Left lung (tissue), 10 donors: ENCODE measurements around the gene ARFRP1. TPM values are rescaled to one million over a fixed set of nuclear protein-coding genes. Genes with fewer than 3 reads are reported as not detected.

ENCODE experiments used
- ATAC-seq: fragments of 200-7000 bp; cut with Tn5 transposase; one replicate; pipeline ENCODE4 v1.9.1; 2020; ENCODE audit warnings: moderate library complexity
- DNase-seq, 4 donors: peaks; one replicate each; pipeline ENCODE4 v3.0.0-alpha.2; 2013 to 2020
- H3K27ac ChIP-seq, 2 donors: fragments of 200-600 bp; sonication (generic) in 1 of 2; one replicate each; pipeline versions ENCODE4 v1.5.0 to v1.8.0; 2020 to 2021
- H3K27me3 ChIP-seq, 2 donors: fragments of 200-600 bp; sonication (generic) in 1 of 2; one replicate each; pipeline versions ENCODE4 v1.5.0 to v1.8.0; 2020 to 2021
- H3K36me3 ChIP-seq, 2 donors: fragments of 200-600 bp; sonication (generic) in 1 of 2; one replicate each; pipeline versions ENCODE4 v1.5.0 to v1.8.0; 2020 to 2021
- H3K4me1 ChIP-seq, 2 donors: fragments of 200-600 bp; one replicate each; pipeline ENCODE4 v1.8.0; 2021
- H3K4me3 ChIP-seq, 2 donors: fragments of 200-600 bp; sonication (generic) in 1 of 2; one replicate each; pipeline versions ENCODE4 v1.5.0 to v1.8.0; 2020 to 2021; ENCODE audit warnings: mild to moderate bottlenecking in 1 of 2
- H3K9me3 ChIP-seq, 2 donors: fragments of 200-600 bp; sonication (generic) in 1 of 2; one replicate each; pipeline versions ENCODE4 v1.5.0 to v1.8.0; 2020 to 2021
- intact Hi-C, 2 donors: fragments of 100-400 bp; cut with DNase I; formaldehyde crosslinking; loops; one replicate each; pipeline versions ENCODE4 v1.11.2 to v1.14.2; 2022
- polyA plus RNA-seq, 6 donors: library from polyadenylated mRNA; unstranded; fragments of 120-200 nt; gene quantifications; one replicate each; pipeline ENCODE4 v1.2.1, GENCODE V29; 2013; ENCODE audit not compliant: insufficient read length in 6 of 6
- total RNA-seq, 2 donors: library from RNA; stranded (reverse); fragmentation: NEBNext Ultra II Directional; extraction: Animal tissue kit (Norgen Biotek cat#: 25700); gene quantifications; one replicate each; pipeline ENCODE4 v1.2.1, GENCODE V29; 2021
- TF ChIP-seq, protein P1 (sequence below), 2 donors: fragments of 200-600 bp; sonication (generic) in 1 of 2; IDR thresholded peaks; one replicate each; pipeline versions ENCODE4 v1.5.0 to v1.8.0; 2021; ENCODE audit warnings: antibody characterized with exemption in 2 of 2
- donor health status: DM: no; HTN: yes; CAD: no.
- donor health status: DM: no; HTN: no; CAD: no.

Gene ARFRP1
- total and polyA plus RNA-seq, 8 donors: 29.1 to 46.9 (median 32.8) TPM

DNA sequence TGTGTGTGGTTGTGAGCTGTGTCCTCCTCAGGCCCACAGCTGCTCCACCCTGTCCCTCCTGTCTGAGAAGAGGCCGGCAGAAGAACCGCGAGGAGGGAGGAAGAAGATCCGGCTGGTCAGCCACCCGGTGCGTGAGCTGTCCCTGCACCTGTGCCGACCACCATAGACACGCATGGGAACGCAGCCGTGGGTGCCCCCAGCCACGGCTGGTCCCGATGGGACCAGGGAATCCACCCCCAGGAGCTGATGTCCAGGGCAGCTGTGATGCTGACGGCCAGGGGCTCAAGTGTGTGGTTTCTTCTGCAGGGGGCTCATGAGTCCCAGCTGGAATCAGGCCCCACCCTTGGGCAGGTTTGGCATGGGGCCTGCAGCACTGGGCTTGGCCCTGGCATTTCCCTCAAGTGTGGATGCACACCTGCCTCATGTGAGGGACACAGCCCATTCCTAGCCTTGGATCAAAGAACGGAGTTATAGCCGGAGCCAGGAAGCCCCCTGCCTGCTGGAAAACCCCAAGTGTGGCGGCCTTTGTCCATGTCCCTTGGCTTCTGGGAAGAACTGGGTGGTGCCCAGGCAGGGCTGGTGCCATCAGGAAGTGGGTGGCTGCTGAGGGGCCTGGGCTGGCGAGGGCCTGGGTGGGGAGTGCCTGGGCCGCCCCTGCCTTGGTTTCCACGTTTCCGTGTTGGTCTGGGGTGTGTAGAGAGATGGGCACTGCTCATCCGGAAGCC, 15.9 kb downstream of the ARFRP1 start:
- TF ChIP-seq, protein P1, sequence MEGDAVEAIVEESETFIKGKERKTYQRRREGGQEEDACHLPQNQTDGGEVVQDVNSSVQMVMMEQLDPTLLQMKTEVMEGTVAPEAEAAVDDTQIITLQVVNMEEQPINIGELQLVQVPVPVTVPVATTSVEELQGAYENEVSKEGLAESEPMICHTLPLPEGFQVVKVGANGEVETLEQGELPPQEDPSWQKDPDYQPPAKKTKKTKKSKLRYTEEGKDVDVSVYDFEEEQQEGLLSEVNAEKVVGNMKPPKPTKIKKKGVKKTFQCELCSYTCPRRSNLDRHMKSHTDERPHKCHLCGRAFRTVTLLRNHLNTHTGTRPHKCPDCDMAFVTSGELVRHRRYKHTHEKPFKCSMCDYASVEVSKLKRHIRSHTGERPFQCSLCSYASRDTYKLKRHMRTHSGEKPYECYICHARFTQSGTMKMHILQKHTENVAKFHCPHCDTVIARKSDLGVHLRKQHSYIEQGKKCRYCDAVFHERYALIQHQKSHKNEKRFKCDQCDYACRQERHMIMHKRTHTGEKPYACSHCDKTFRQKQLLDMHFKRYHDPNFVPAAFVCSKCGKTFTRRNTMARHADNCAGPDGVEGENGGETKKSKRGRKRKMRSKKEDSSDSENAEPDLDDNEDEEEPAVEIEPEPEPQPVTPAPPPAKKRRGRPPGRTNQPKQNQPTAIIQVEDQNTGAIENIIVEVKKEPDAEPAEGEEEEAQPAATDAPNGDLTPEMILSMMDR (IDR thresholded peaks at IDR 0.05): no peak
- Histone ChIP-seq H3K4me3 (no peak overlapping the region), H3K9me3 (no peaks in the 10 kb centered on the region), H3K4me1 (peaks cover 14 to 50% of the 10 kb centered on the region in 2 donors), H3K27me3 (peaks cover 0 to 5% of the 10 kb centered on the region in 2 donors), H3K27ac (peak overlapping the region in 1 of 2 donors; percentile 10), H3K36me3 (peaks cover 0 to 29% of the 10 kb centered on the region in 2 donors)
- DNase-seq (no peak), ATAC-seq (no peak)
- intact Hi-C loops: no loop called here

DNA sequence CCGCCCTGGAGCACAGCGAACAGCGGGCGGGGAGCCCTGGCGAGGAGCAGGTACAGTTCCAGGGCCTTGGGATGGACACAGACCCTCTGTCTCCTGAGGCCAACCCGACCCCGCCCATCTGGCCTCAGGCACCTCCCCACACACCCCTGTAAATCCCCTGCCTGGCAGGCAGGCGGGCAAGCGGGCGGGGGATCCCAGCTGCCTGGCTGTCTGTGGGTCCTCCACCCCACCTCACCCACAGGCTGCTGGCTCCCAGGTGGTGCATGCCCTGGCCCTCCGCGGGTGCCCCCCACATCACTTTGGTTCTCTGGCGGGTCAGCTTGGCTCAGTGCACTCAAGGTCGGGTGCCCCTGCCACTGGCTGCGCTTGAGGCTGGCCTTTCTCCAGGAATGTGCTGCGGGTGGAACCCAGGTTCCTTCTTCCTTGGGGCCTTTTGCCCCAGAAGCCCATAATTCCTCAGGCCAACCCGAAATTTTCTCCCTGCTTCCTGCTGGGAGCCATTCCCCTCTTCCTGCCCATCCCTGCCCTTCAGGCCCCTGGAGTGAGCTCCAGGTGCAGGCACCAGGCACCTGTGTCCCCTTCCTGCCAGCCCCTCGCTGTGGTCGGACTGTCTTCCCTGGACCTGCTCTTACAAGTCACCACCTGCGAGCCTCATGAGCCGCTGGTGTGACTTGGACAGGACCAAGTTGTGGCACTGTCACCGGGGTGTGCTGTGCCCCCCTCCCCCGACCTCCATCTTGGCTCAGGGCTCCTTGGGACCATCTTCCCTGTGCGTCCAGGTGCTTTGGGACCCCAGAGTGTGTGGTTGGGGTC, 16.7 kb downstream of the ARFRP1 start:
- Histone ChIP-seq H3K4me3 (no peak overlapping the region), H3K9me3 (no peaks in the 10 kb centered on the region), H3K27ac (peak overlapping the region in 1 of 2 donors; percentile 10), H3K4me1 (peaks cover 18 to 50% of the 10 kb centered on the region in 2 donors), H3K27me3 (no peaks in the 10 kb centered on the region), H3K36me3 (peaks cover 0 to 29% of the 10 kb centered on the region in 2 donors)
- ATAC-seq: no peak
- no peak for DNase-seq
- intact Hi-C loops: no loop called here
- TF ChIP-seq, protein P1 (IDR thresholded peaks at IDR 0.05): no peak

DNA sequence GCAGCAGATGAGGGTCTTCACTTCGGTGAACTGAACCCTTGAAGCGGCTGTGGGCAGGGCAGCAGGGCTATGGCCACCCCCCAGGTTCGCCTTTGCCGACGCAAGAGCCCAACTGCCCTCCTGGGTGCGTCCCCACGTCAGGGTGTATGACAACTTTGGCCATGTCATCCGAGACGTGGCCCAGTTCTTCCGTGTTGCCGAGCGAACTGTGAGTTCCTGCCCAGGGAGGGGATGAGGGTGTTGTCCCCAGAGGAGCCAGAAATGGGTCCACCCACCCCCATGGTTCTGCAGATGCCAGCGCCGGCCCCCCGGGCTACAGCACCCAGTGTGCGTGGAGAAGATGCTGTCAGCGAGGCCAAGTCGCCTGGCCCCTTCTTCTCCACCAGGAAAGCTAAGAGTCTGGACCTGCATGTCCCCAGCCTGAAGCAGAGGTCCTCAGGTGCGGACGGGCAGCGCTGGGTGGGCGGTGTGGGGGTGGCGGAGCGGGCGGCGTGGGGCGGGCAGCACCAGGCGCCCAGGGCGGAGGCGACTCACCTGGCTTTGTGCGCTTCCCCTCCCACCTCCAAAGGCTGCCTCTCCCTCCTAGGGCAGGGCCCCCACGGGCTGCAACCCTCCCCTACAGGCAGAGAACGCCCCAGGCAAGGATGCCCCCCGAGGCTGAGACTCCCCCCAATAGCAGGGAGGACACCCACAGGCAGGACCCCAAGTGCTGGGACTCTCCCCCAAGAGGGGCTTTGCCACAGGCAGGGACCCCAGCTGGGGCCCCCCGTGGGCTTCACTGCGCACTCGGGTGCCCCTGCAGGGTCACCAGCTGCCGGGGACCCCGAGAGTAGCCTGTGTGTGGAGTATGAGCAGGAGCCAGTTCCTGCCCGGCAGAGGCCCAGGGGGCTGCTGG, 17.5 kb downstream of the ARFRP1 start:
- TF ChIP-seq, protein P1 (IDR thresholded peaks at IDR 0.05): no peak
- DNase-seq (no peak), ATAC-seq (no peak)
- peaks cover 20 to 54% of the 10 kb centered on the region in 2 donors for H3K4me1 ChIP-seq
- H3K27me3 ChIP-seq: no peaks in the 10 kb centered on the region
- no peak overlapping the region for H3K4me3 ChIP-seq
- no peaks in the 10 kb centered on the region for H3K9me3 ChIP-seq
- H3K36me3 ChIP-seq: peaks cover 0 to 22% of the 10 kb centered on the region in 2 donors
- intact Hi-C loops: no loop called here
- peak overlapping the region in 1 of 2 donors; percentile 91 for H3K27ac ChIP-seq

DNA sequence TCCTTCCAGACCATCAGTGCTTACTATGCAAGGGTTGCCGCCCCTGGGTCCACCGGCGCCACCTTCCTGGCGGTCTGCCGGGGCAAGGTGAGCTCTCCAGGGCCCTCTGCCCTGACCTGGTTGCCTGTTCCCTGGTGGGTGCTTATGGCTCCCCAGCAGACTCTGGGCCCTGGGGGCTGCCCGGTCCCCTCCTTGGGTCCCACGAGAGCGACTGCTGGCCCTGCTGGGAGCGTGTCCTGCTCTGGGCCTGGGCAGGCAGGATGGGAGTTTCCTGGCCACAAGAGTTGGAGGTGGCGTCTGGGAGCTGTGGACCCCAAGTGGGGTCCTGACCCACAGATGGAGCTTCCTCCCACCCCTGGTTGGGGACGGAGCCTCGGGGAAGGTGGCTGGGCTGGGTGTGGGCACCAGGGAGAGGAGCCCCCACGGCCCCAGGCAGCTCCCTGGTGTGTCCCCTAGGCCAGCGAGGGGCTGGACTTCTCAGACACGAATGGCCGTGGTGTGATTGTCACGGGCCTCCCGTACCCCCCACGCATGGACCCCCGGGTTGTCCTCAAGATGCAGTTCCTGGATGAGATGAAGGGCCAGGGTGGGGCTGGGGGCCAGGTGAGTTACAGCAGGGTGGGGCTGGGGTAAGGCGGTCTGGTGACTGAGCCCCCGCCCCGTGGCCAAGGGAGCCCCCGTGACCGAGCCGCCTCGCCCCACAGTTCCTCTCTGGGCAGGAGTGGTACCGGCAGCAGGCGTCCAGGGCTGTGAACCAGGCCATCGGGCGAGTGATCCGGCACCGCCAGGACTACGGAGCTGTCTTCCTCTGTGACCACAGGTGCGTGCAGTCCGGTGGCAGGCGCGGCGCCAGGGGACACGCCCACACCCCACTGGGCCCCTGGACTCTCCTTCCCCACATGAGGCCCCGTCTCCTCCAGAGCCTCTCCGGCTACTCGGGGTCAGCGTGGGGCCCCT, 18.5 kb downstream of the ARFRP1 start:
- peak overlapping the region; percentile 88 to 91 for H3K27ac ChIP-seq
- intact Hi-C loops: no loop called here
- H3K4me3 ChIP-seq: no peak overlapping the region
- TF ChIP-seq, protein P1 (IDR thresholded peaks at IDR 0.05): no peak
- H3K36me3 ChIP-seq: peaks cover 0 to 13% of the 10 kb centered on the region in 2 donors
- H3K9me3 ChIP-seq: no peaks in the 10 kb centered on the region
- H3K4me1 ChIP-seq: peaks cover 20 to 62% of the 10 kb centered on the region in 2 donors
- no peak for DNase-seq
- ATAC-seq: no peak
- no peaks in the 10 kb centered on the region for H3K27me3 ChIP-seq
